IMR-90 (cell line): ENCODE data around the gene PI16. TPM values are rescaled to one million over a fixed set of nuclear protein-coding genes. Genes with fewer than 3 reads are reported as not detected.

ENCODE experiments used
- ATAC-seq: fragments of 200-7000 bp; cut with Tn5 transposase; 2 replicates; pipeline ENCODE4 v1.9.1; 2020; ENCODE audit warnings: low read depth, mild to moderate bottlenecking, moderate library complexity
- BruUV-seq: library from RNA; stranded (reverse); fragments of 400-500 nt; replicated peaks from 2 replicates; lab custom pipeline; 2021; lab: Mats Ljungman, UMichigan
- CTCF ChIA-PET: fragments of 300-600 bp; formaldehyde crosslinking; extraction: SDS; loops from one replicate; lab custom pipeline; 2021; ENCODE audit warnings: antibody characterized with exemption; lab: Yijun Ruan, JAX
- POLR2A ChIA-PET: fragments of 300-600 bp; sonication (Branson Sonifier 250); formaldehyde crosslinking; loops from one replicate; lab custom pipeline; 2022; ENCODE audit warnings: antibody characterized with exemption; ENCODE audit not compliant: unreplicated experiment; lab: Charles Lee
- DNase-seq: peaks from one replicate; pipeline ENCODE4 v3.0.0; 2013
- H2AFZ ChIP-seq: replicated peaks from 2 replicates; pipeline ENCODE3; 2013; ENCODE audit warnings: low read length, mild to moderate bottlenecking; ENCODE audit not compliant: poor library complexity
- H2AK5ac ChIP-seq: 2 replicates; pipeline ENCODE4 v1.6.1; 2013; ENCODE audit warnings: low read depth, low read length, inconsistent platforms
- H2AK9ac ChIP-seq: replicated peaks from 2 replicates; pipeline ENCODE3; 2013; ENCODE audit warnings: mild to moderate bottlenecking, low read depth, low read length, moderate library complexity; ENCODE audit not compliant: poor library complexity
- H2BK120ac ChIP-seq: 2 replicates; pipeline ENCODE4 v1.6.1; 2013; ENCODE audit warnings: low read depth, low read length, inconsistent platforms
- H2BK15ac ChIP-seq: 3 replicates; pipeline ENCODE4 v1.6.1; 2013; ENCODE audit warnings: low read depth, low read length, inconsistent platforms
- H2BK20ac ChIP-seq: 2 replicates; pipeline ENCODE4 v1.6.1; 2013; ENCODE audit warnings: low read depth, mild to moderate bottlenecking, inconsistent platforms, low read length, moderate library complexity
- H2BK5ac ChIP-seq: 2 replicates; pipeline ENCODE4 v1.6.1; 2013; ENCODE audit warnings: mild to moderate bottlenecking, low read depth, low read length, inconsistent platforms; ENCODE audit not compliant: poor library complexity, severe bottlenecking
- H3K14ac ChIP-seq: replicated peaks from 2 replicates; pipeline ENCODE4 v1.6.1; 2013; ENCODE audit warnings: low read depth, low read length, inconsistent platforms
- H3K18ac ChIP-seq: 2 replicates; pipeline ENCODE4 v1.6.1; 2013; ENCODE audit warnings: low read depth, low read length, control low read depth
- H3K23ac ChIP-seq: 2 replicates; pipeline ENCODE4 v1.6.1; 2013; ENCODE audit warnings: low read depth, low read length, inconsistent platforms
- H3K27ac ChIP-seq: 2 replicates; pipeline ENCODE4 v1.5.1; 2013; ENCODE audit warnings: mild to moderate bottlenecking, control low read depth, low read length; ENCODE audit not compliant: insufficient read depth
- H3K27me3 ChIP-seq: 2 replicates; pipeline ENCODE4 v1.6.1; 2013; ENCODE audit warnings: low read length; ENCODE audit not compliant: control insufficient read depth, insufficient read depth
- H3K36me3 ChIP-seq: 2 replicates; pipeline ENCODE4 v1.6.1; 2013; ENCODE audit warnings: low read length, mixed read lengths; ENCODE audit not compliant: control insufficient read depth, insufficient read depth
- H3K4ac ChIP-seq: 2 replicates; pipeline ENCODE4 v1.6.1; 2013; ENCODE audit warnings: low read depth, low read length, inconsistent platforms
- H3K4me1 ChIP-seq: 2 replicates; pipeline ENCODE4 v1.6.1; 2013; ENCODE audit warnings: low read length, mixed read lengths; ENCODE audit not compliant: control insufficient read depth, insufficient read depth
- H3K4me2 ChIP-seq: 2 replicates; pipeline ENCODE4 v1.6.1; 2013; ENCODE audit warnings: low read depth, mild to moderate bottlenecking, control low read depth, low read length, moderate library complexity
- H3K4me3 ChIP-seq: 2 replicates; pipeline ENCODE4 v1.5.1; 2013; ENCODE audit warnings: low read depth, mild to moderate bottlenecking, control low read depth, low read length, moderate library complexity; ENCODE audit not compliant: insufficient read depth
- H3K56ac ChIP-seq: 2 replicates; pipeline ENCODE4 v1.6.1; 2013; ENCODE audit warnings: low read length, inconsistent platforms; ENCODE audit not compliant: insufficient read depth; ENCODE audit errors: extremely low read depth
- H3K79me1 ChIP-seq, 2 experiments: 2 replicates each; pipeline ENCODE4 v1.6.1; 2013; ENCODE audit warnings: low read length in 2 of 2, inconsistent platforms in 1 of 2, low read depth in 1 of 2
- H3K9ac ChIP-seq: 2 replicates; pipeline ENCODE4 v1.6.1; 2013; ENCODE audit warnings: low read depth, low read length, control low read depth
- H3K9me1 ChIP-seq: 2 replicates; pipeline ENCODE4 v1.6.1; 2013; ENCODE audit warnings: low read length, inconsistent platforms; ENCODE audit not compliant: insufficient read depth
- H3K9me3 ChIP-seq: 2 replicates; pipeline ENCODE4 v1.6.1; 2013; ENCODE audit warnings: low read length; ENCODE audit not compliant: control insufficient read depth, insufficient read depth
- H4K20me1 ChIP-seq: 2 replicates; pipeline ENCODE4 v1.6.1; 2013; ENCODE audit warnings: low read length, inconsistent platforms; ENCODE audit not compliant: insufficient read depth
- H4K5ac ChIP-seq: 2 replicates; pipeline ENCODE4 v1.6.1; 2013; ENCODE audit warnings: mild to moderate bottlenecking, low read depth, low read length, control low read depth
- H4K8ac ChIP-seq, 2 experiments: 2 replicates each; pipeline ENCODE4 v1.6.1; 2013; ENCODE audit warnings: low read depth in 2 of 2, low read length in 2 of 2, control low read depth in 1 of 2, inconsistent platforms in 1 of 2
- H4K91ac ChIP-seq: 2 replicates; pipeline ENCODE4 v1.6.1; 2013; ENCODE audit warnings: low read depth, low read length, inconsistent platforms; ENCODE audit not compliant: insufficient read depth
- BHLHE40 ChIP-seq: fragments of 150-350 bp; IDR thresholded peaks from 2 replicates; pipeline ENCODE4 v1.6.1; 2016; ENCODE audit warnings: mild to moderate bottlenecking, low read depth, low read length
- CEBPB ChIP-seq: IDR thresholded peaks from 2 replicates; pipeline ENCODE4 v1.6.1; 2012; ENCODE audit warnings: low read depth, low read length, improper control_type of control experiment
- CHD1 ChIP-seq: IDR thresholded peaks from 2 replicates; pipeline ENCODE4 v1.6.1; 2012; ENCODE audit warnings: low read depth, low read length, improper control_type of control experiment
- FOS ChIP-seq: fragments of 150-350 bp; IDR thresholded peaks from 2 replicates; pipeline ENCODE4 v1.6.1; 2016; ENCODE audit warnings: low read depth, low read length
- MAFK ChIP-seq: IDR thresholded peaks from 2 replicates; pipeline ENCODE4 v1.6.1; 2012; ENCODE audit warnings: low read depth, low read length, improper control_type of control experiment
- MAZ ChIP-seq: IDR thresholded peaks from 2 replicates; pipeline ENCODE4 v1.6.1; 2012; ENCODE audit warnings: low read depth, mild to moderate bottlenecking, low read length, improper control_type of control experiment, moderate library complexity, borderline replicate concordance
- MXI1 ChIP-seq: IDR thresholded peaks from 2 replicates; pipeline ENCODE4 v1.6.1; 2012; ENCODE audit warnings: low read depth, mild to moderate bottlenecking, low read length, moderate library complexity, borderline replicate concordance
- NFE2L2 ChIP-seq: fragments of 150-350 bp; IDR thresholded peaks from 2 replicates; pipeline ENCODE4 v1.6.1; 2016; ENCODE audit warnings: low read depth, mild to moderate bottlenecking, low read length
- RFX5 ChIP-seq: IDR thresholded peaks from 2 replicates; pipeline ENCODE4 v1.8.0; 2012; ENCODE audit warnings: low read depth, mild to moderate bottlenecking, low read length, moderate library complexity
- WGBS, 2 experiments: methylation state at CpG; one replicate each; pipeline versions ENCODE4 v1.1.5 to v1.1.7; 2013; ENCODE audit warnings: missing lambda C conversion rate in 2 of 2; ENCODE audit not compliant: insufficient read length in 1 of 2; ENCODE audit errors: extremely low coverage in 2 of 2; 5-methylcytosine and 5-hydroxymethylcytosine counted together
- dilution Hi-C: fragments of 300-500 bp; cut with HindIII; formaldehyde crosslinking; loops from one replicate; pipeline ENCODE4 v1.14.3; 2018; ENCODE audit warnings: low sequenced_read_pairs; ENCODE audit not compliant: unreplicated experiment
- in situ Hi-C: fragments of 300-500 bp; cut with MboI; formaldehyde crosslinking; loops from 3 replicates; pipeline ENCODE4 v1.14.3; 2019; ENCODE audit warnings: low sequenced_read_pairs, inconsistent platforms, mixed read lengths
- intact Hi-C: fragments of 100-400 bp; cut with micrococcal nuclease; formaldehyde crosslinking; loops from 2 replicates; pipeline ENCODE4 v1.10.0; 2022
- polyA plus RNA-seq, 3 experiments: library from polyadenylated mRNA; depleted of rRNA; stranded (reverse); fragments of >200 nt; gene quantifications; 2 replicates each; pipeline ENCODE4 v1.2.3, GENCODE V29; 2012; ENCODE audit warnings: low replicate concordance in 1 of 3
- total RNA-seq: library from RNA; depleted of rRNA; stranded (reverse); fragments of >200 nt; gene quantifications from 2 replicates; pipeline ENCODE4 v1.2.3, GENCODE V29; 2012
- TF ChIP-seq, protein P1 (sequence below): fragments of 150-350 bp; IDR thresholded peaks from 2 replicates; pipeline ENCODE4 v1.6.1; 2016; ENCODE audit warnings: low read depth, mild to moderate bottlenecking, low read length, moderate library complexity, borderline replicate concordance
- TF ChIP-seq, protein P2 (sequence below): conservative IDR thresholded peaks from 2 replicates; pipeline ENCODE4 v1.5.1; 2012; ENCODE audit warnings: mild to moderate bottlenecking, low read depth, low read length, improper control_type of control experiment
- TF ChIP-seq, protein P3 (sequence below): fragments of 150-350 bp; IDR thresholded peaks from 2 replicates; pipeline ENCODE4 v1.6.1; 2017; ENCODE audit warnings: mild to moderate bottlenecking, antibody characterized with exemption, low read length, low read depth

Gene PI16
- total and polyA plus RNA-seq, 2 of the 4 experiments (the other 2 are of a cell fraction), result 0.21 TPM; not detected in 1

DNA sequence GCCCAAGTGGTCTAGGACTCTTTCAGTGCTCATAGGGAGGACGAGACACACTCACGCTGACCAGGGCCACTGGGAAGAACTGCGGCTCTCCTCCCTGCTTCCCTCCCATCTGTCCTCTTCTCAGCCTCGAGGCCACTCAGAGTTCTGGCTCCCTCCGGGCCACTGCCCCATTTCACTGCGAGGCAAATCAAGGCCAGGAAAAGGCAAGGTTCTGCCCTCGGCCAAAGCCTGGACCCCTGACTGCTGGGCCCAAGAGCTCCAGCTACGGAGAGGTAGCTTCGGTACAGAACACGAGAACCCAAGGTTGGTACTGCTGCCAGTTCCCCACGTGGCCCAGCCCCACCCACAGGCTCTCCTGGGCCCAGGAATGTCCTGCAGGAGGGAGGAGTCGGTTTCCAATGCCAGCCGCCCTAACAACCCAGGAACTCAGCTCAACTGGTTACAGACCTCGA lies 14.7 kb downstream of the PI16 start:
- no peaks in the 10 kb centered on the region for H3K4me1 ChIP-seq
- no peak overlapping the region for H3K4ac ChIP-seq
- no peaks in the 10 kb centered on the region for H3K9me1 ChIP-seq
- no peak overlapping the region for H3K18ac ChIP-seq
- no peak overlapping the region for H2BK120ac ChIP-seq
- peaks cover 28 to 31% of the 10 kb centered on the region in 2 experiments for H3K79me1 ChIP-seq
- no peak for TF ChIP-seq CEBPB
- no peak for TF ChIP-seq RFX5
- no peak for TF ChIP-seq CHD1
- TF ChIP-seq FOS, result no peak
- TF ChIP-seq, protein P1, sequence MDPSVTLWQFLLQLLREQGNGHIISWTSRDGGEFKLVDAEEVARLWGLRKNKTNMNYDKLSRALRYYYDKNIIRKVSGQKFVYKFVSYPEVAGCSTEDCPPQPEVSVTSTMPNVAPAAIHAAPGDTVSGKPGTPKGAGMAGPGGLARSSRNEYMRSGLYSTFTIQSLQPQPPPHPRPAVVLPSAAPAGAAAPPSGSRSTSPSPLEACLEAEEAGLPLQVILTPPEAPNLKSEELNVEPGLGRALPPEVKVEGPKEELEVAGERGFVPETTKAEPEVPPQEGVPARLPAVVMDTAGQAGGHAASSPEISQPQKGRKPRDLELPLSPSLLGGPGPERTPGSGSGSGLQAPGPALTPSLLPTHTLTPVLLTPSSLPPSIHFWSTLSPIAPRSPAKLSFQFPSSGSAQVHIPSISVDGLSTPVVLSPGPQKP, result no peak
- no peak for TF ChIP-seq NFE2L2
- no peak for TF ChIP-seq MAFK
- TF ChIP-seq, protein P2, sequence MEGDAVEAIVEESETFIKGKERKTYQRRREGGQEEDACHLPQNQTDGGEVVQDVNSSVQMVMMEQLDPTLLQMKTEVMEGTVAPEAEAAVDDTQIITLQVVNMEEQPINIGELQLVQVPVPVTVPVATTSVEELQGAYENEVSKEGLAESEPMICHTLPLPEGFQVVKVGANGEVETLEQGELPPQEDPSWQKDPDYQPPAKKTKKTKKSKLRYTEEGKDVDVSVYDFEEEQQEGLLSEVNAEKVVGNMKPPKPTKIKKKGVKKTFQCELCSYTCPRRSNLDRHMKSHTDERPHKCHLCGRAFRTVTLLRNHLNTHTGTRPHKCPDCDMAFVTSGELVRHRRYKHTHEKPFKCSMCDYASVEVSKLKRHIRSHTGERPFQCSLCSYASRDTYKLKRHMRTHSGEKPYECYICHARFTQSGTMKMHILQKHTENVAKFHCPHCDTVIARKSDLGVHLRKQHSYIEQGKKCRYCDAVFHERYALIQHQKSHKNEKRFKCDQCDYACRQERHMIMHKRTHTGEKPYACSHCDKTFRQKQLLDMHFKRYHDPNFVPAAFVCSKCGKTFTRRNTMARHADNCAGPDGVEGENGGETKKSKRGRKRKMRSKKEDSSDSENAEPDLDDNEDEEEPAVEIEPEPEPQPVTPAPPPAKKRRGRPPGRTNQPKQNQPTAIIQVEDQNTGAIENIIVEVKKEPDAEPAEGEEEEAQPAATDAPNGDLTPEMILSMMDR, result no peak
- TF ChIP-seq, protein P3, sequence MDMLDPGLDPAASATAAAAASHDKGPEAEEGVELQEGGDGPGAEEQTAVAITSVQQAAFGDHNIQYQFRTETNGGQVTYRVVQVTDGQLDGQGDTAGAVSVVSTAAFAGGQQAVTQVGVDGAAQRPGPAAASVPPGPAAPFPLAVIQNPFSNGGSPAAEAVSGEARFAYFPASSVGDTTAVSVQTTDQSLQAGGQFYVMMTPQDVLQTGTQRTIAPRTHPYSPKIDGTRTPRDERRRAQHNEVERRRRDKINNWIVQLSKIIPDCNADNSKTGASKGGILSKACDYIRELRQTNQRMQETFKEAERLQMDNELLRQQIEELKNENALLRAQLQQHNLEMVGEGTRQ, result no peak
- TF ChIP-seq MXI1, result no peak
- no peak for TF ChIP-seq BHLHE40
- TF ChIP-seq MAZ, result no peak
- no peak overlapping the region for H3K9ac ChIP-seq
- H3K23ac ChIP-seq, result no peak overlapping the region
- H3K27ac ChIP-seq, result no peak overlapping the region
- H3K4me2 ChIP-seq, result no peak overlapping the region
- DNase-seq (no peak), ATAC-seq (no peak)
- no peak overlapping the region for H4K91ac ChIP-seq
- no peak overlapping the region for H2BK15ac ChIP-seq
- no peaks in the 10 kb centered on the region for H3K27me3 ChIP-seq
- no peak overlapping the region for H2AK9ac ChIP-seq
- no peak overlapping the region for H4K5ac ChIP-seq
- no peak overlapping the region for H3K14ac ChIP-seq
- H2AFZ ChIP-seq, result no peak overlapping the region
- intact Hi-C loops, result no loop called here
- dilution Hi-C loops, result no loop called here
- H2AK5ac ChIP-seq, result no peak overlapping the region
- H2BK5ac ChIP-seq, result no peak overlapping the region
- H4K20me1 ChIP-seq, result peaks cover 24% of the 10 kb centered on the region
- no peak overlapping the region for H3K4me3 ChIP-seq
- no peaks in the 10 kb centered on the region for H3K9me3 ChIP-seq
- no peak overlapping the region for H3K56ac ChIP-seq
- H4K8ac ChIP-seq, result no peak overlapping the region
- H3K36me3 ChIP-seq, result peaks cover 72% of the 10 kb centered on the region
- 100% methylated on average over 6 of the region's 14 CpGs; no CpG with 5 or more reads in 1 of the 2 experiments for WGBS, 2 experiments
- BruUV-seq, result no TSS peak
- POLR2A ChIA-PET, result no interaction called here
- in situ Hi-C loops, result no loop called here
- no peak overlapping the region for H2BK20ac ChIP-seq
- CTCF ChIA-PET, result no interaction called here
